HG02642 (cell line): ENCODE measurements around the gene PRKAG2.
"Not testable (repeated sequence)": the region's sequence is repeated elsewhere in the genome, so short reads cannot be mapped to it uniquely, and the experiment has no call there.

Experiments
- ATAC-seq: cut with Tn5 transposase; IDR thresholded peaks from one replicate; pipeline ENCODE4 v1.9.1; 2021; ENCODE audit warnings: mild to moderate bottlenecking; ENCODE audit not compliant: unreplicated experiment, poor library complexity

PRKAG2 gene

DNA sequence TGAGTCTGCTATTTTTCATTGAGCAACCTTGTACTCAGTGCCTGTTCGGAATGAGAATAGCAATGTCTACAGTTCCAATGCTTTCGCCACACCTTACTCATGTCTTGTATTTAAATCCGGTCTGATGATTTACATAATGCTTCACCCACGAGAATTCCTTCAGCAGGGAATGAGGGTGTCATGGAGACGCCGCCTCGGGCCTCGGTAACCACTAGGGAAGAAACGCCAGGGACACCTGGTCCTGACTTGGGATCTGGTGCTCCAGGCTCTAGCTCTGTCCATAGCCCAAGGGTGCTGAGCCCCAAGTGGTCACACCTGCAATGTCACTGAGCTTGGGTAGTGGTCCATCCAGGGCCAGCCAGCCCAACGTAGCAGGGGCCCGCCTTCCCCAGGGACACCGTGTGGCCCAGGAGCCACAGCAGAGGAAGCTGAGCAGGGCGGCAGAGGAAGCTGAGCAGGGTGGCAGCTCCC lies 37.4 kb downstream of the PRKAG2 start:
- peak; percentile 16 for ATAC-seq

DNA sequence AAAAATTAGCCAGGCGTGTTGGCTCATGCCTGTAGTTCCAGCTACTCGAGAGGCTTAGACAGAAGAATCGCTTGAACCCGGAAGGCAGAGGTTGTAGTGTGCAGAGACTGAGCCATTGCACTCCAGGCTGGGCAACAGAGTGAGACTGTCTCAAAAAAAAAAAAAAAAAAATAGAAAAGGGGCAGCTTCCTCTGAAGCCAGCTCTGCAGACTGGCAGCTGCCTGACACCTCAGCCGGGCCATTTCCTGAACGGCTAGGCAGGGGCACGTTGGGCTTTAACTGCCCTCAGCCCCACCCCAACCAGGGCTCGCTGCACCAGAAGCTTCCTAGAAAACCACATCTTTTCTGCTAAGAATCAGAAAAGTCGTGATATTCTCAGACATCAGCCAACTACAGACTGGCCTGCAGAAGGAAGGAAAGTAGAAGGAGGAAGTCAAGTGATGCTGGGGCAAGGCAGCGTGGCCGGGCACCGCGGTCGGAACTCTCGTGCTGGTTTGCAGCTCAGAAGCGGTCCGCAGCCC lies 38.0 kb downstream of the PRKAG2 start:
- ATAC-seq = peak; percentile 53

DNA sequence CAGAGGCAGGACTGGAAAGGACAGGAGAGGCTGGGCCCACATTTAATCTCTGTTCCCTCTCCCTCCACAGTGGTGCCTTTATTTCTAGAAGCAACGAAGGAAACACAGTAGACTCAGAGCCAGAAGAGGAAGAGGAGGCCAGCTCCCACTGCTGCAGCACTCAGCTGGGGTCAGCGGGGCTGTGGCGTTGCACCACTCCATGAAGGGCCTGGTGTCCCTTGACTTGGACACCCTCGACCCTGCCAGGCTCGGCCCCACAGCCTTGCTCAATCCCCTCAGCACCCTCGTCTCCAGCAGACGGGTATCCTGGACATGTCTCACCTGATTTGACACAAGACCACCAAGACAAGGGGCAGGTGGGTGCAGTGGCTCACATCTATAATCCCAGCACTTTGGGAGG lies 38.8 kb downstream of the PRKAG2 start:
- ATAC-seq = no peak

DNA sequence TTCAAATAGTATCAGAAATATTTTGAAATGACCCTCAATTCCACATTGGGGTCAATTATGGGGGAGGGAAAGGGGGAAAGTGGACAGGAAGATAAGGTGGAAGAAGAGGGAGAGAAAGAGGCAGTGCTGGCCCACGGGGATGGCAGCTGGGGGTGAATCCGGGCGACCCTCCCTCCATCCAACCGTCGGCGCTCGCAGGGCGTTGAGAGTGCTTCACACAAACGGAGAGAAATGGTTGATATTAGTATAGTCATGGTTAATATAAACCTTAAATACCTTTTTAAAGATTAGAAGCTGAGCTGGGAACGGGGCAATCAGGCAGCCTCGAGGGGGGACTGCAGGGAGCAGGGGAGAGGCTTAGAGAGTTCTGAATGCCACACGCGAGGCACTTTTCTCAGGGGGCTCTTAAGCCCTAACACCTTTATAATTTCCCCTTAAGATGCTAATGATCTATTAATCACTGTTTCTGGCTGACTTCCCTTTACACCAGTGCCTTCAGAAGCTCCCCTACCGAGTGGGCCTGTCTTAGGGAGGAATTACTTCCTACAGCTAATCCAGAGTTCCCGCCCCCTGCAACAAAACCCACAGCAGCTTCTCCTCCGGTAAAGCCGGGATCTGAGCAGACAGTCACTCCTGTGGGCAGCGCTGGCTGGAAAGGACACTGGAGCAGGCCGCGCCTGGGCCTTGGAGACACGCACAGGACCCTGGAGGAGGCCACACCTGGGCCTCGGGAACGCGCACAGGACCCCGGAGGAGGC lies 39.5 kb downstream of the PRKAG2 start:
- no peak for ATAC-seq

DNA sequence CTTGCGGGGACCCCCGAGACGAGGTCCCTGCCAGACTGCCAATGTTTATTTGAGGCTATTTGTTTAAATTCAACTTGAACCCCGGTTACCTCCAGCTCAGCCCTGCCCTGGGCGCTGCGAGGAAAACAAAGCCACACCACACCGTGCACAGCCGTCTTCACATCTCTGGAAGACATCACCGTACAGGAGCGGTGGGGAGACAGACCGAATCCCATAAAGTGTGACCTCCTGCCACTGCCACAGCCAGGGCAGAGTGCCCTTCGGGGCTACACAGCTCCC lies 40.0 kb downstream of the PRKAG2 start:
- ATAC-seq = no peak

DNA sequence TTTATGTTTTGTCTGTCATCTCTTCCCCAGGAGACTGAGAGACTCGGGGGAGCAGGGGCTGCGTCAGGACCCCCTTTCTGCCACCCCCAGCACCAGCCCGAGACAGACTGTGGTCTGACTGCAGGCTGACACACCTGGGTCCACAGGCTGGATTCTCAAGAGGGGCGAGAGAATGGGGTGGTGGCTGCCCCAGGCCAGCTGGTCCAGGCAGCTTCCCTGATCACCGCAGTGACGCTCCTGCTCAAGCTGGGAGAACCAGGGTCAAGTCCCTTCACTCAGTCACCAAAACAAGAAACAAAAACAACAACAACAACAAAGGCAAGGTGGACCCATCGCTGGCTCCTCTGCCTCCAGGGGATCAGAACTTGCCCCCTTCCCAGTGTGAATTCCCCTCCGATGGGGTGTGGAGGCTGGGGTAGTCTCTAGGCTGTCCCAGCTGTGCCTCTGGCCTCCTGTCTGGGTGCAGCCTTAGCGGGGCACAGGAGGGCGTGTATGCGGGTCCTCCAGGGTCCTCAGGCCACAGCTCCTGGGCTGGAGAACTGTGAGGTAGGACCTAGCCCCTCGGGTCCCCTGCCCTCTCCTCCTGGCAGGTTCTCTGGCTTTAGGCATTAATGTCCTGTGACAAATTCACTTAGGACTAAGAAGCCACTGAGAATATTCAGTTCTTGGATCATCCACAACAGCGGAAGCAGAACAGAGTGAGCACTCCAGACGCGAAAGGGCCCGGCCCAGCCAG lies 40.6 kb downstream of the PRKAG2 start:
- ATAC-seq = no peak

DNA sequence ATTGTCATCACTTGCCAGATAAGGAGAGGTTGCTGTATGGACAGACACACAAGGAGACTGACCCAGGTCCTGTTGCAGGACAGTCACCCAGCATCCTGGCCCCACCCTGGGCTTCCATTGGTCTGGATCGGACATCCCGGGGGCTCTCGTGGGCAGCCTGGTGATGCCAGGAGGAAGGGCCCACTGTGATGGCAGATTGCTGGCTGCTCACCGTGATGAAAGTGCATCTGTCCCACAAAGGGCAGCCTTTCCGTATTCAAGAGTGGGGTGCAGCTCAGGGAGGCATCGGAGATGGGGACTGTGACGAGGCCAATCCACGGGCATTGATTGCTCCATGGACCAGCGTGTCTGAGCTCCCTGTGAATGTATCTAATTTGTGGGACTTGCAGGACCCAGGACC lies 41.3 kb downstream of the PRKAG2 start:
- no peak for ATAC-seq

DNA sequence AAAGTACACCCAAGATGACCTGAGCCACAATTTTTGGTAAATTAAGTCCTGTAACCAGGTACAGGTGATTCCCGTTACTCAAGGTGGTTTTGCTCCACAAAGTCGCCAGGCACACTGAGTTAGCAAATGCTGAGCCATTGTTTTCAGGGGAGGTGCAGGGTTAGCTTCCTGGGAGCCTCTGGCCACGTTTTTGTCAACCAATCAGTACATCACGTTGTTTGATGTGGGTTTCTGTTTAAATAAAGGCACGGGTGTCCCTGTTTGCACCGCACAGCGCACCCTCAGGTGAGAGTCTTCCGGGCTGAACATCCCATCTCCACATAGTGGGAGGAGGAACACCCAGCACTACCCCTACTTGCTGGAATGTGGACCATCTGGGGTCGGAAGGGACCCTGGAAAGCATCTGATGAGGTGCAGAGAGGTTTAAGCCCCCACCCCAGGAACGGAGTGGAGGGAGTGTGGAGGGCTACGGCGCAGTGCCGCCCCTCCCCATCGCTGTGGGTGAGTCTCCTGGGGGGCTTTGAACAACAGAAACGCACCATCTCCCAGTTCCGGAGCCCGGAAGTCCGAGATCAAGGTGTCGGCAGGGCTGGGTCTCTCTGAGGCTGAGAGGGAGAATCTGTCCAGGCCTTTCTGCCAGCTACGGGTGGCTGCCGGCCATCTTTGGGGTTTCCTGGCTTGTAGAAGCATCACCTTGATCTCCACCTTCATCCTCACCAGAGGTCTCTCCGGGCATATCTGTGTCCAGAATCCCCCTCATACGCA lies 42.5 kb downstream of the PRKAG2 start:
- no peak for ATAC-seq

DNA sequence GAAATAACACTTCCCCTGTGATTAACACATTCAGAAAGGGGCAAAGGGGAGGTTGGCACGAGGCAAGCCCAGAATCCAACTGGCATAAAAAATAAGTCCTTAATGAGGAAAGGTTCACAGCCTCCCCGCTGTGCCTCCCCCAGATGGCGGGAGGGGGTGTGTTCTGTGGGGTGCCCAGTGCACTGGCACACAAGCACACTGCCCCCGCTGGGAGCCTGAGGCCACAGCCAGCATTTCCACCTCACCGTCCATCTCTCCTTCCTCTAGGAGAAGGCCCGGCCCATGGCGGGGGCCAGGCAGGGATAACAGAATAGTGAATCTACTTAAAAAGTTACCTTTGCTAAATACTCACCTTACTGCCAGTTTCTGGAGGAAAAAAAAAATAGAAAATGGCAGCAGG lies 43.2 kb downstream of the PRKAG2 start:
- no peak for ATAC-seq

DNA sequence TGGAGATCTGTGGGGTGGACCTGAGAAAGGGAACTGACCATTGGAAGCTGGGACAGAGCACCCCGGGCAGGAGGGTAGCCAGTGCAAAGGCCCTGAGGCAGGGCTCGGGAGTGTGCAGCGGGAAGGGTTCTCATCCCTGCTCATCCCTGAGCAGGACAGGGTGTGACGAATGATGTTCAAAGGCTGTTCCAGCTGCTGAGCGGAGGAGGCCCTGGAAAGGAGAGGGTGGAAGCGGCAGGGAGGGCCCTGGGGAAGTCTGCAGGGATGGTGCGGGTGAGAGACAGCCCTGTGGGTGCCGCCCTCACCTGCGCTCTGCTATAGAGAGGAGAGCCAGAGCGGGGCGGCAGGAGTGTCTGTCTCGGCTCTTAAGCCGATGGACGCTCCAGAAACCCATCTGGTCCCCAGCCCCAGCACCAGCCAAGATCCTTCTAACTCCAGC lies 43.7 kb downstream of the PRKAG2 start:
- ATAC-seq = no peak

DNA sequence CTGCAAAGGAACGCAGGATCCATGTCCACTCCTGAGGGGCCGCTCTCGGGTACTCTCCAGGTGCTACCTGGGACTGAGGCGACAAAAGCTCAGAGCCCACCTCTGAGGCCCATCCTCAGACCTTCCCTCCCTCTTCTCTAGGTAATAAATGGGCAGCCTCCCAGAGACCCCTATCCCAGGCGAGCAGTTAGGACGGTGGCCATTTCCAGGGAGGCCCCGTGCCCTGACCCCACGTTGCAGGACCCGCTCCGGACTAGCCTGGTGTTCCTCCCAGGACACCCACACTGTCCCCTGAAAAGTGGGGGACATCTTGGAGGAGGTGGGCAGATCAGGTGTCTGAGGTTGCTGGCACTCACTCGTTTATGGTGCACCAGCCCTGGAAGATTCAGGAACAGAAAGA lies 44.3 kb downstream of the PRKAG2 start:
- ATAC-seq = no peak

DNA sequence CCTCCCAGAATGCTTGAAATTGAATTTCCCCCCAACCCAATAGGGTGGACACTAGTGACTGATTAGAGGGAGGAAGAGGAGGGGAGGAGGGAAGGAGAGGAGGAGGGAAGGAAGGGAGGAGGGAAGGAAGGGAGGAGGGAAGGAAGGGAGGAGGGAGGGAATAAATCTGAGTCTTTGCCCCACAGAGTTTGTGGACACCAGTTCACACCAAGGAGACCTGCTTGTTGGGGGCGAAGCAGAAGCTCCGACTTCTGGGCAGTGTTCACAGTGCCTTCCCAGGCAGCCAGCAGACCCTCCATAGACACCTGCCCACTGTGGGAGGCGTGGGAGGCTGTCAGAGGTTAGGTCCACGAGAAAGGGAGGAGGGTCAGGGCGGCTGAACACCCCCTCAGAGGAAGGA lies 44.8 kb downstream of the PRKAG2 start:
- ATAC-seq = no peak

DNA sequence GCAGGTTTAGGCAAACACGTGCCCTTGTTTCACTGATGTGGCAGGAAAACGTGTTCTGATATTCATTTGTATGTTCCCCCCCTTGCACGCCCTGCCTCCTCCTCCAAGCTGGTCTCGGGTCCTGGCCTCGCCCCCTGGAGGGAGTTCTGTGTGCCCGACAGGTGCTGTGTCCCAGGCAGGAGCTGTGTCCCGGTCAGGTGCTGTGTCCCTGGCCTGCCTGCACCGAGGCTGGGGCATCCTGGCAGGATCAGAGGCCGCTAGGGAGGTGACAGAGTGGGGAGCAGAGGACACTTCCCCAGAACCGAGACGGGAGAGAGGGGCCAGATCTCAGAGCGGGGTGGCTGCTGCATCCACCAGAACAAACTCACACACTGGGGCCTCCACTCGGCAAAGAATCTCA lies 45.3 kb downstream of the PRKAG2 start:
- no peak for ATAC-seq

DNA sequence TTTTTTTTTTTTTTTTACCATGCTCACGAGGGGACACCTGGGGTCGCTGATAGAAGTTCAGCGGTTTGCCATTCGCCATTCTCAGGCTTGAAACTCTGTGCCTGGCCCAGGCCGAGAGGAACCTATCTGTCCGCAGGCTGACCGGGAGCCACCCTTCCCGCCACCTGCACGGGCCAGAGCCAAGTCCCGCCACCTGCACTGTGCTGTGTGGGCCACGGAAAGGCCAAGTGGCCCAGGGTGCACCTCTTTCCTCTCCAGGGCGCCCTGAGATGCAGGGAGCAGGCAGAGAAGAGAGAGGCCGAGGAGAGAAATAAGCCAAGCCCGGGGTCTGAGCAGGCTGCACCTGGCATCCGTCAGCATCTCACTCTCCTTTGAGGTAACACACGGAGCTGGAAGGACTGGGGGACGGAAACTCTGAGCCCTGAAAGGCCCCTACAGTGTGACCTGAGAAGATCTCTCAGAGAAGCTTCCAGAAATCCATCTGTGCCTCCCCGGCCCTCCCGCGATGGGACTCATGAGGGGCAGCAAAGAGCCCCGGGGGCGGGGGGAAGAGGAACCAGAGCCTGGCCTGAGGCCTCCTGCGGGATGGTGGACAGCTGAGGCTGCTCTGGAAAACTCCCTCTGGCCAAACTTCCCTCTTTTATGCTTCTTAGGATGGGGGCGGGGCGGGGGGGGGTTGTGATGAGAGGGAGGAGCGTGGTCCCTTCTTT lies 46.6 kb downstream of the PRKAG2 start:
- ATAC-seq = no peak

DNA sequence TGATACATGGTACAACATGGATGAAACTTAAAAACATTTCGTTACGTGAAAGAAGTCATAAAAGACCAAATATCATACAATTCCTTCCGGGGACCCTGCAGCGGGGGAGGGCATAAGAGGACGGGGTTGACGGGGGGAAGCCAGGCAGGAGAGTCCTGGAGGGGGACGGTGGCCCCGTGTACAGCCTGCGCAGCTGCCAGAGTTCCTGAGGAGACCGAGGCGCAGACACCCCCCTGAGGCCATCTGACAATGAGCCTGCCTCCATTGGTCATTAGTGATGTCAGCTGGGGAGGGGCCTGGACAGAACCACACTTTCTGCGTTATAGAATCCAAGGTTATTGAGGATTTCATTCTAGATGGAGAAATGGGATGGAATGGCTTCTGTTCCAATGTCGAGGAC lies 47.2 kb downstream of the PRKAG2 start:
- ATAC-seq = no peak

DNA sequence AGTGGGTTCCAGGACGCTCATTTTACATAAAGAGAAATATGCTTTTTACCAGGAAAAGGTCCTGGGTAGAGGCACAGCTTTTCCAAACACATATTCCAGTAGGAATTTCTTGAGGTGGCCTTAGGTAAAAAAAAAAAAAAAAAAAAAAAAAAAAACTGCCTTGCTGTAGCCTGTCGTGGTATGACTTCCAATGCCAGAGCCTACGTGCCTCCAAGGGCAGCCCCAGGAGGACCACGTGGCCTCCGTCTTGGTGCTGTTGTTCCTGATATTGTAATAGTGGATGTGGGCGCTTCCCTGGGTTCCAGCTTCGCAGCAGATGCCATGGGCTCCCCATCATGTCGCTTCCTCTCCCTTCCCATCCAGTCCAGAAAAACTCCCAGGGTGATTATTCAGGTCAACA lies 49.3 kb downstream of the PRKAG2 start:
- ATAC-seq = no peak

DNA sequence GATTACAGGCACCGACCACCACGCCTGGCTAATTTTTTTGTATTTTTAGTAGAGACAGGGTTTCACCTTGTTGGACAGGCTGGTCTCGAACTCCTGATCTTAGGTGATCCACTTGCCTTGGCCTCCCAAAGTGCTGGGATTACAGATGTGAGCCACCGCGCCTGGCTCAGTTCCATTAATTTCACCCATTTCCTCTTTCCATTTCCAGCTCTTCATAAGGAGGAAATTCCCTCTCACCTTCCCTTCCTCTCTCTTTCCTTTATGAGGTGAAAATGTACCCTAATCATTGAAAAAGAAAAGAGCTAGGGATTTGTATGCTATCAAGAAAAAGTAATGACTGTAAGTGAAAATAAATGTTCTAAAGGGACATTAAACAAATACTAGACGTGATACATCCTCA lies 50.6 kb downstream of the PRKAG2 start:
- ATAC-seq = not testable (repeated sequence)

DNA sequence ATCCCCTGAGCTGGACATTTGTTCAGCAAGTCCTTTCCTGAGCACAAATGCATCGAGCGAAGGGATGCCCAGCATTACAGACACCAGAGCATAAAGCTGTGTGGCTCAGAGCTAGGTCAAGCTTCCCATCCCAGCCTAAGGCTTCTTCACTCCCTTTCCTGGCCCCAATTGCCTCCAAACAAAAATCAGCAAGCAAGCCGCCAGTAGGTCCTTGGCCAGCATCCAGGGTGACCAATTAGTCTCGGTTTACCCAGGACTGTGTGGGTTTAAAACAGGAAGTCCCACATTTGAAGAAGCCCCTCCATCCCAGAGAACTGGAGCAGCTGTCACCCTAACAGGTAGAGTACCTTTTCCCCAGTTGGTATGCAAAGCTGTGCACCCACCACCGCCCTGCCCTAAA lies 51.2 kb downstream of the PRKAG2 start:
- ATAC-seq = no peak

DNA sequence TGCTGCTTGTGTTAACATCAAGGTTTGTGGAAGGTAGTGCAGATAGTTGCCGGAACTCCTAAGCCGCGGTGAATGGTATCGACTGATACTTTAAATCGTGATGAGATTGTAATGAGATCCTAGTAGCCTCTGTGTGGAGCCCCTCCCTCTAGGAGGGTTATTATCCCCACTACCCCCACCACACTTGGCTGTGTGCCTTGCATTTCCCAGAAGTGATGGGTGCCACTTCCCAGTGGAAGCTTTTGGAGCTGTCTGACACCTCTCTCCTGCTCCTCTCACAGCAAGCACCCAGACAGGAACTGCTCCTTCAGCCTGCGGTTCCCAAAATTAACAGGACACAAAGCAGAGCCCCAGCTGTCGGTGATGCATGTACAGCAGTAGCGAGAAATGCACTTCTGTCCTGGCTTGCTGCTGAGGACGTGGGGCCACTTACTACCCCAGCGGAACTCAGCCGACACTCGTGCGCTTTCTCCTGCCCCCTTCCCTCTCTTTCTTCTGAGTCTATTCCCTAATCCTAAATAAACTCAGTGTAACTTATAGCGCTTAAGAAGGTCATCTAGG lies 52.5 kb downstream of the PRKAG2 start:
- no peak for ATAC-seq
